HEK293T (cell line): ENCODE data around the gene FRK.

Experiments
- ARNT ChIP-seq: fragments of 450-650 bp; IDR thresholded peaks from 2 replicates; pipeline ENCODE4 v1.6.1; 2017; ENCODE audit warnings: mild to moderate bottlenecking
- BHLHE40 ChIP-seq: fragments of 450-650 bp; IDR thresholded peaks from 2 replicates; pipeline ENCODE4 v1.6.1; 2016; ENCODE audit warnings: mild to moderate bottlenecking, moderate library complexity, borderline replicate concordance
- CTBP1 ChIP-seq: fragments of 450-650 bp; IDR thresholded peaks from 2 replicates; pipeline ENCODE4 v1.6.1; 2016; ENCODE audit warnings: borderline replicate concordance
- ELF4 ChIP-seq: fragments of 450-650 bp; IDR thresholded peaks from 2 replicates; pipeline ENCODE4 v1.6.1; 2017; ENCODE audit warnings: antibody characterized with exemption
- FOXA1 ChIP-seq: fragments of 450-650 bp; IDR thresholded peaks from 2 replicates; pipeline ENCODE4 v1.6.1; 2016; ENCODE audit warnings: mild to moderate bottlenecking
- FOXK2 ChIP-seq: fragments of 450-650 bp; IDR thresholded peaks from 2 replicates; pipeline ENCODE4 v1.6.1; 2016; ENCODE audit warnings: mild to moderate bottlenecking
- HDGF ChIP-seq: fragments of 450-650 bp; IDR thresholded peaks from 2 replicates; pipeline ENCODE4 v1.6.1; 2017; ENCODE audit warnings: antibody characterized with exemption, borderline replicate concordance
- L3MBTL2 ChIP-seq: fragments of 450-650 bp; conservative IDR thresholded peaks from 2 replicates; pipeline ENCODE4 v1.6.1; 2016; ENCODE audit warnings: mild to moderate bottlenecking
- LEF1 ChIP-seq: fragments of 450-650 bp; IDR thresholded peaks from 2 replicates; pipeline ENCODE4 v1.6.1; 2017; ENCODE audit warnings: mild to moderate bottlenecking, borderline replicate concordance
- NFRKB ChIP-seq: fragments of 450-650 bp; IDR thresholded peaks from 2 replicates; pipeline ENCODE4 v1.6.1; 2016; ENCODE audit warnings: mild to moderate bottlenecking, moderate library complexity
- SP1 ChIP-seq: fragments of 450-650 bp; IDR thresholded peaks from 2 replicates; pipeline ENCODE4 v1.6.1; 2017
- SUZ12 ChIP-seq: fragments of 450-650 bp; IDR thresholded peaks from 2 replicates; pipeline ENCODE4 v1.6.1; 2016; ENCODE audit warnings: mild to moderate bottlenecking
- TARDBP ChIP-seq: fragments of 450-650 bp; IDR thresholded peaks from 2 replicates; pipeline ENCODE4 v1.6.1; 2016
- ZNF384 ChIP-seq: fragments of 450-650 bp; IDR thresholded peaks from 2 replicates; pipeline ENCODE4 v1.6.1; 2016

DNA sequence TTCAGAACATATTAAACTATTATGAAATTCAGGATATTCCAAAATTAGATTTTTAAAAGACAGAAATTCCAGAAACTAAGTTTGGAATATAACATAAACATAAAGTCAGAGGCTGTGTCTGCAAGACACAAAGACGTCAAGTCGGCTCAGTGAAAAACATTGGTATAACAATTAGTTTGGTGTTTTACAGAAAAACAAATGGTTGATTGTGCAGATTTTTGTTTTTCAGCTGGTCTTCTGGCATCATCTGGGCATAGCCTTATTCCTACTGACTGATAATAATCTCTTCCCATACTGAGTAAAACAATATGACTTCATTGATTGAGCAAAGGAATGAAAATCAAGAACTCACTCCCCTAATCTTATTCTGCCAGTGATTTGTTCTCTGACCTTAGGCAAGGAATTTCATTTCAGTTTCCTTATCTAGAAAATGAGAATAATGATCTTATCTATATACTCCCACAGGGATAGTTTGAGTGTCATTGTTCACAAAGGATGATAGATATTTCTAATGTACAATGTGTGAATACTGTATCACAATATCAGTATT is 84.3 kb downstream of the FRK start:
- TF ChIP-seq BHLHE40 (no peak), NFRKB (no peak), TARDBP (no peak), ELF4 (no peak), LEF1 (no peak), SP1 (no peak), FOXA1 (no peak), L3MBTL2 (no peak), FOXK2 (no peak), SUZ12 (no peak), ZNF384 (no peak), CTBP1 (no peak), HDGF (no peak), ARNT (no peak)
